ENCODE data around the gene RANBP1. TPM values are rescaled to one million over a fixed set of nuclear protein-coding genes. Genes with fewer than 3 reads are reported as not detected.

RANBP1 gene
- polyA plus RNA-seq, 1 experiment: 166 TPM

DNA sequence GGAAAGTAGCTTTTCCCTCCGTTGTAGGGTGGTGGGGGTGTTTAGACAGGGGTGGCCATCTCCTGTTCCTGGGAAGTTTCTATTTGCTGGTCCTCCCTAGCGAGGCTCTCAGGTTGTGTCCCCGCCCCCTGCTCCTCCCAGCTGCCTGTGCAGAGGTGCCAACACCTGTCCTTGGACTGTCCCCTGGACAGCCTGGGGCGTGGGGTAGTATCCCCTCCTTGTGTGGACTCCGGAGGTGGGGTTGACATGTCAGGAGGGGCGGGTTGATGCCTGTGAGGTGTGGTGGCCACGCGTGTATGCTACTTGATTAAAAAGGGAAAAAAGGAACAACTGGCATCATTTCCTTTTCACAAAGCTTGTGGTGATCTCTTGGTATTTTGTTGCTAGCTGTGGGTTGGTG is 14.3 kb upstream of the RANBP1 start:
- POLR2A ChIA-PET: no interaction called here
- Histone ChIP-seq H3K27me3 (ENCODE audit: control insufficient read depth, insufficient read depth, low read length) (no peaks in the 10 kb centered on the region), H3K36me3 (ENCODE audit: control insufficient read depth, insufficient read depth, low read length) (peaks cover 36% of the 10 kb centered on the region), H3K4me3 (ENCODE audit: low read depth, low read length) (no peak overlapping the region)
- TF ChIP-seq, protein P1, sequence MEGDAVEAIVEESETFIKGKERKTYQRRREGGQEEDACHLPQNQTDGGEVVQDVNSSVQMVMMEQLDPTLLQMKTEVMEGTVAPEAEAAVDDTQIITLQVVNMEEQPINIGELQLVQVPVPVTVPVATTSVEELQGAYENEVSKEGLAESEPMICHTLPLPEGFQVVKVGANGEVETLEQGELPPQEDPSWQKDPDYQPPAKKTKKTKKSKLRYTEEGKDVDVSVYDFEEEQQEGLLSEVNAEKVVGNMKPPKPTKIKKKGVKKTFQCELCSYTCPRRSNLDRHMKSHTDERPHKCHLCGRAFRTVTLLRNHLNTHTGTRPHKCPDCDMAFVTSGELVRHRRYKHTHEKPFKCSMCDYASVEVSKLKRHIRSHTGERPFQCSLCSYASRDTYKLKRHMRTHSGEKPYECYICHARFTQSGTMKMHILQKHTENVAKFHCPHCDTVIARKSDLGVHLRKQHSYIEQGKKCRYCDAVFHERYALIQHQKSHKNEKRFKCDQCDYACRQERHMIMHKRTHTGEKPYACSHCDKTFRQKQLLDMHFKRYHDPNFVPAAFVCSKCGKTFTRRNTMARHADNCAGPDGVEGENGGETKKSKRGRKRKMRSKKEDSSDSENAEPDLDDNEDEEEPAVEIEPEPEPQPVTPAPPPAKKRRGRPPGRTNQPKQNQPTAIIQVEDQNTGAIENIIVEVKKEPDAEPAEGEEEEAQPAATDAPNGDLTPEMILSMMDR (IDR thresholded peaks at IDR 0.05; ENCODE audit: insufficient read depth, low read depth, low read length): no peak
- CTCF ChIA-PET: interaction anchor here (1.0 kb wide), 1 partner anchor 9 kb away, joined by 3 read pairs; no protein-coding TSS in a partner anchor
- no peak for DNase-seq (ENCODE audit: low read depth)

- H3K36me3 ChIP-seq (ENCODE audit: control insufficient read depth, insufficient read depth, low read length): peaks cover 43% of the 10 kb centered on the region
- TF ChIP-seq, protein P1 (IDR thresholded peaks at IDR 0.05; ENCODE audit: insufficient read depth, low read depth, low read length): no peak
- H3K4me3 ChIP-seq (ENCODE audit: low read depth, low read length): no peak overlapping the region
- no peak for DNase-seq (ENCODE audit: low read depth)
- ChIA-PET CTCF (no interaction called here), POLR2A (no interaction called here)
- H3K27me3 ChIP-seq (ENCODE audit: control insufficient read depth, insufficient read depth, low read length): no peaks in the 10 kb centered on the region
Observed at GRCh38 chr22:20102203-20102780, 13.6 kb upstream of the RANBP1 start.

DNA sequence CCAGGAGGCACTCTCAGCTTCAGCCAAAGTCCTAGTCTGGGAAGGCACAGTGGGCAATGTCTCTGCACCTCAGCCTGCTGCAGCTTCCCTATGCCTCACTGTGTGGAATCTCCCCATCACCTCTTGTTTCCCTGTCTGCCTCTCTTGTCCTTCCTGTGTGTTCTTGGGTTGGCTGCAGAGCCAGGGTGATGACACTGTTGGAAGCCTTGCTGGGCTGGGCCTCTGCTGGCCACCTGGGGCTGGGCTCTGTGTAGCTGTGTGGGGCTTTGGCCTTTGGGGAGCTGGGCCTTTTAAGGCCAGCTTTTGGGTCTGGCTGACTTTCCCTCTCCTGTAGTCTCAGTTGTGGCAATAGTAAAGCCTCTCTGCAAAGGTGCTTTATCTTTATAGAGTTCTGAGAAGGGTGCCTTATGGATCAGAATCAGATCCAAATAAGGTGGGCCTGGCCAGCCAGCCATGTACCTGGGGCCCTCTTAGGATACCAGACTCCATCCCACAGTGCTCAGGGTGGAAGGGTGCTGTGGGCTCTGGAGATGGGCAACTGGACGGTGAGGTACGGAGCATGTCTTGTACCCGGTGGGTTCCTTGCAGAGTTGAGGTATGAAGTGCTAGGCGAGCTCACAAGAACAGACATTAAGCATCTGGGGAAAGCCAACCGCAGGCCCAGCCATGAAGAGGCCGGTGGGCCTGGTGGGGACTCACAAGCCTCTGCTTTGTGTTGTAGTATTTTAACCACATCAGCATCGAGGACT is 10.3 kb upstream of the RANBP1 start:
- H3K27me3 ChIP-seq (ENCODE audit: control insufficient read depth, insufficient read depth, low read length): no peaks in the 10 kb centered on the region
- H3K4me3 ChIP-seq (ENCODE audit: low read depth, low read length): no peak overlapping the region
- TF ChIP-seq, protein P1 (IDR thresholded peaks at IDR 0.05; ENCODE audit: insufficient read depth, low read depth, low read length): no peak
- no peak for DNase-seq (ENCODE audit: low read depth)
- POLR2A ChIA-PET: no interaction called here
- CTCF ChIA-PET: interaction anchor here (1.1 kb wide), 1 partner anchor 19 kb away, joined by 3 read pairs; no protein-coding TSS in a partner anchor
- H3K36me3 ChIP-seq (ENCODE audit: control insufficient read depth, insufficient read depth, low read length): peaks cover 56% of the 10 kb centered on the region

GRCh38 chr22:20106205-20106848 is 9.6 kb upstream of the RANBP1 start:
- Histone ChIP-seq H3K36me3 (ENCODE audit: control insufficient read depth, insufficient read depth, low read length) (peaks cover 55% of the 10 kb centered on the region), H3K4me3 (ENCODE audit: low read depth, low read length) (no peak overlapping the region), H3K27me3 (ENCODE audit: control insufficient read depth, insufficient read depth, low read length) (no peaks in the 10 kb centered on the region)
- DNase-seq (ENCODE audit: low read depth): no peak
- TF ChIP-seq, protein P1 (IDR thresholded peaks at IDR 0.05; ENCODE audit: insufficient read depth, low read depth, low read length): no peak
- ChIA-PET POLR2A (no interaction called here), CTCF (interaction anchor here (1.1 kb wide), 1 partner anchor 20 kb away, joined by 3 read pairs; no protein-coding TSS in a partner anchor)

DNA sequence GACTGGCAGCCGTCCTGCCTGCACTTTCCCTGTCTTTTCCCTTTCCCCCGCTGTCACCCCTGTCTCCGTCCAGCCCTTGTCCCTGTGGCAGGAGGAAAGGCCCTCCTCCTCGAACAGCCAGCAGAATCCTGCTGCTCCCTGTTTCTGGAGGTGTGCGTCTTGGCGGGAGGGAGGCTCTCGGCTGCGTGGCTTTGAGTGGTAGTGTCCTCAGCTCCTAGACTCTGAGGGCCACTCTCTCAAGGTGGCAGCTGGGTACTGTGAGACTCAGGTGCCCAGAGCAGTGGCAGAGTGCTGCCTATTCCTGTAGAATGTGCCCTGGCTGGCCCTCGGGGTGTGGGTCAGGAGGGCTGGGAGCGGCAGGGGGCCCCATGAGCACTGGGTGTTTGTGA is 9.1 kb upstream of the RANBP1 start:
- peaks cover 53% of the 10 kb centered on the region for H3K36me3 ChIP-seq (ENCODE audit: control insufficient read depth, insufficient read depth, low read length)
- no peaks in the 10 kb centered on the region for H3K27me3 ChIP-seq (ENCODE audit: control insufficient read depth, insufficient read depth, low read length)
- H3K4me3 ChIP-seq (ENCODE audit: low read depth, low read length): no peak overlapping the region
- no peak for DNase-seq (ENCODE audit: low read depth)
- POLR2A ChIA-PET: no interaction called here
- CTCF ChIA-PET: interaction anchor here (1.6 kb wide), 1 partner anchor 10 kb away, joined by 4 read pairs; no protein-coding TSS in a partner anchor
- TF ChIP-seq, protein P1 (IDR thresholded peaks at IDR 0.05; ENCODE audit: insufficient read depth, low read depth, low read length): no peak

Data from BJ (cell line).